Brain pericyte (primary cell): ENCODE measurements around the gene NPSR1.
"Not testable (repeated sequence)": the region's sequence is repeated elsewhere in the genome, so short reads cannot be mapped to it uniquely, and the experiment has no call there.

Experiments used
- DNase-seq: peaks from one replicate; pipeline ENCODE4 v3.0.0-alpha.2; 2012; ENCODE audit warnings: low read depth, low spot score

NPSR1 gene

GRCh38 chr7:34657632-34658268 lies at the start of gene NPSR1:
Gene NPSR1 (plus strand): TSS chr7:34658218. CDS start chr7:34658413, 195 bp downstream.
- DNase-seq: no peak

DNA sequence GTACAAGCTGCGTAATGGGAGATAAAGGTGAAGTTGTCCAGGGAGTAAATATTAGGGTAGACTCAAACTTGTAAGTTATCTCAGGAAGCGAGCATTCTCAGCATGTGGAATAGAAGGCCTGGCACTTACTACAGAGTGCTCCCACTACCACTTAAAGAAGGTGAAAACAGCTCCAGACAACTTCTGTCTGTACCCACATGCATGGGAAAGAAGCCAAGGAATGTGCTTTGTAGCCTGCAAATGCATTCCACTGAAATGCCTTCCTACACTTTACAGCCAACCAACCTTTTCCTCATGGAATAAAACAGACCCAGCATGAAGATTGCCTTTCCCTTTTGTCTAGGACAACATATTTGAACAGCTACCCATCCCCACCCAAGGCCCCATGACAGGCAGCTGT lies 45.4 kb upstream of the NPSR1 start:
- no peak for DNase-seq

- no peak for DNase-seq
Measured at GRCh38 chr7:34620425-34620824, 37.6 kb upstream of the NPSR1 start.

DNA sequence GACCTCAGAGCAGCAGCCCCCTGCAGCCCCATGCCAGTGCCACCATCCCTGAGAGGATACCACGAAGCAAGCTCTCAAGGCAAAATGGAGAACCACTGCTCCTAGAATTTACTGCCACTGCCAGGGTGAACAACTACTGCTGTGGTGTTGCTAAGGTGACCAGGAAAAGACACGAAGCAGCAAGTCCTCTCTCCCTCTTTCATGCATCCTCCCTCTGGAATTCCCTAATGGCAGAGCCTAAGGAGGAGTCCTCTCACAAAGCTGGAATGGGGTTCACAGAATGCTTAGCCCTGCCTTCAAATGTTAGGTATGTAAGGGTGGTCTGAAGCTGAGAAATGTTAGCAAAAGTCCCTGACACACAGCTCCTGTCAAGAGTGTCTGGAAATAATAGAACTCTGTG lies 35.8 kb upstream of the NPSR1 start:
- DNase-seq: no peak

DNA sequence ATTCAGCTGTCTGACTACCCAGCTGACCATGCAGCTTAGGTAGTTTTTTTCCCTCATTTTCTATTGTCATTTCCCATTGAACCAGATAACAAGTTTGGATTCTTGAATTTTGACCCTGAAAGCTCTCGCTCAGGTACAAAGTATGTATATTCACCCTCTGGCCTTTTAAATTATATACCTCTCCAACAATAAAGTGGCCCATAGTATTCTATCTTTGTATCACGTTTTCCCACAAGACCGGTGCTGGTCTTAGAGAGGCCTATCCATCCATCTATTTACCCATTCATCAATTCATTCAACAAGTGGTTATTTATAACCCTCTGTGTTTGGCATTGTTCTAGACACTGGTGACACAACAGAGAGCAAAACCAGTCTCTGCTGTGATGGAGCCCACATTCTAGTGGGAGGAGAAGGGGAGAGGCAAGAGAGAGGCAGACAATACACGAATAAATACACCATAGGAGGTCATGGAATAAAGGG lies 35.2 kb upstream of the NPSR1 start:
- DNase-seq: no peak

DNA sequence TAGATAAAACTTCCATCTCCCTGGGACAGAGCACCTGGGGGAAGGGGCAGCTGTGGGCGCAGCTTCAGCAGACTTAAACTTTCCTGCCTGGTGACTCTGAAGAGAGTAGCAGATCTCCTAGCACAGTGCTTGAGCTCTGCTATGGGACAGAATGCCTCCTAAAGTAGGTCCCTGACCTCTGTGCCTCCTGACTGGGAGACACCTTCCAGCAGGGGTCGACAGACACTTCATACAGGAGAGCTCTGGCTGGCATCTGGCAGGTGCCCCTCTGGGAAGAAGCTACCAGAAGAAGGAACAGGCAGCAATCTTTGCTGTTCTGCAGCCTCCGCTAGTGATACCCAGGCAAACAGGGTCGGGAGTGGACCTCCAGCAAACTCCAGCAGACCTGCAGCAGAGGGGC lies 29.4 kb upstream of the NPSR1 start:
- DNase-seq: not testable (repeated sequence)

DNA sequence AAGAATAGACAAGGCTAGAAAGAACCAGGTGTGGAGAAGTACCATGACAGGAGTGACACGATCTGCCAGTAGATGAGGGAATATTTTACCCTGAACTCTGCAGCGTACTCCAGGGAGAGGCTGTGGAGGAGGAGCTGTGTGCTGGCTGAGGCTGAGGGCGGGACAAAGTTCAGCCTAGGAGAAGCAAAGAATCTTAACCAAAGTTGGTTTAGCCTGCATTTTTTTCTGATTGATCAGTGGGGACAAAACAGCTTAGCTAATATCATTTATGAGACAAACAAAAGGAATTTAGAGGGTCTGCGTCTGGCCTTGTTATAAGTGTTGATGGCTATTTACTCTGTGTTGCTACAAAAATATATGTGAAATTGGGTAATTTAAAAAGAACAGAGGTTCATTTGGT lies 5.2 kb upstream of the NPSR1 start:
- DNase-seq: no peak

DNA sequence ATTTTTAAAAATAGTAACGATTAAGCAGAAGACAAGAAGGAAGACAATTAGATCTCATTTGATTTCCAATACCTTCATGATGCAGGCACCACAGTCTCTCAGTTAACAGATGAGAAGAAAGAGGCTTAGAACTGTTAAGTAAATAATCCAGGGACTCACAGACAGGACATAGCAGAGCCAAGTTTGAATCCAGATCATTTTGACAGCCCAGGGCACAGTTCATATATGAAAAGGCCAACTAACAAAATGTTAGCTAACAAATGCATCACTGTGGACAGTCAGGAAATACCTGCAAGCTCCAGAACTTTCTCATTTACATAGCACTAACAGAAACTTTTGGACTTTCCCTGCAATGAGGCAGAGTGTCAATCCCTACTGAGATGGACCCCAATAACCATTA lies 4.2 kb upstream of the NPSR1 start:
- DNase-seq: no peak

- DNase-seq: no peak
Measured at GRCh38 chr7:34655384-34655783, 2.6 kb upstream of the NPSR1 start.

DNA sequence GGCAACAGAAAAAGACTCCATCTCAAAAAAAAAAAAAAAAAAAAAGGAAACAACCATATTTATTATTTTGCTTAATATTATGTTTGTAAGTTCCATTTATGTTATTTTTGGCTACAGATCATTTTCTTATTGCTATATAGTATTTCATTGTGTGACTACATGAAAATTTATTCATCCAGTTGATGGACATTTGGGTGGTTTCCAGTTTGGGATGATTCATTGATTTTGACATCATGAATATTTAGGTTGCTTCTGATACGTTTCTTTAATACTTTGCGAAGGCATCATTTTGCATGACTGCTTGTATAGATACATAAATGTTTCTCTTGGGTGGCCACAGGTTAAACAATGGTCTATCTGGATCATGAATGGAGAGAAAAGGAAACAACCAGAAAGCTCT lies 2.0 kb upstream of the NPSR1 start:
- no peak for DNase-seq

DNA sequence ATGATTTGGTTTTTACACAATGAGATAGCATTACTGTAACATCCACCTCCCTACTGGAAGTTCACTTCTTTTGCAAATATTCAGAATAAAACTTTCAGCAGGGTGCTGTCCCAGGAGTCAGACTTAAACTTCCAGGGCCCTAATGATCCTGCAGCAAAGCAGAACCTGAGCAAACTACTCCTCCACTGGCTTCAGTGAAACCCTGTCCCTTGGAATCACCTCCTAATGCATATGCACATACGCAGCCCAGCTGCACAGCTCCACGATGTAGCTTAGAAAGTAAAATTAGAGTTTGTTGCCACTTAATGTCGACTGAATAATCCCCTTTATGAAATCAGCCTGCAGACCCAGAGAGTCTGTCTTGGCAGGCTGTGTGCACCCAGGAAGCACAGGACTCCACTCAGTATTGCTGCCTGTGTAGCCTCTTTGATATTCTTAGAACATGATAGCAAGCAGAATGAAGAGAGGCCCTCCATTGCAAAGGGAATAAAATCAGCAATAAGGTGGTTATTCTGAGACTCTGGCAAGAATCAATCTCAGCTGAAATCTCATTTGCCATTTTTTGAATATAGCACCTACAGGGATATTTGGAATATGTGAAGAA lies 1.6 kb downstream of the NPSR1 start:
- DNase-seq: no peak

DNA sequence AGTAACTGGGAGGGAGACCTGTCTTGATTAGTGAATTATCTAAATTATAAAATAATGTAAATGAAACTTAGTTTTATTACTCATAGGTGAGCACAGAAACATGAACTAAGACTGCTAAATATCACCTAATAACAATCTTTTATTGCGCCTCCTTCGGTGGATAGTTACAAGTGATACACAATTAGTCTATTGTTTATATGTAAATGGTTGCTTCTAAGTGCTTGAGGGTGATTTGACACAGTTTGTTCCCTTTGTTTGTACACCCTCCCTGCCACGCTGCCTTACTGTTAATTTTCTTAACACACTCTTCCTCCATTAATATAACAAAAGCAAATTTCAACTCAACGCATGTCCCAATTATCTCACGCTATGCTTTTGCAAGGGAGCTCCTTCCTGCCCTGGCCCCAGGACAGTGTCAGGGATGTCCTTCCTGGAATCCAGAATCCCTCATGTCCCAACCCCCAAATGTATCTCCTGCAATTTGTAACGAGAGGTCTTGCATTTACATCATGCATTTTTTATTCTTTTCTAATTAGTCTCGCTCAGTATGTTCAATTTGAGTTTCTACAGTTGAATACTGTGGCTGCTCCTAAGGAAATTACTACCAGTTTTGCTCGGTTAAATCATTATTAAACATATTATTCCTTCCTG lies 4.2 kb downstream of the NPSR1 start:
- DNase-seq: no peak

DNA sequence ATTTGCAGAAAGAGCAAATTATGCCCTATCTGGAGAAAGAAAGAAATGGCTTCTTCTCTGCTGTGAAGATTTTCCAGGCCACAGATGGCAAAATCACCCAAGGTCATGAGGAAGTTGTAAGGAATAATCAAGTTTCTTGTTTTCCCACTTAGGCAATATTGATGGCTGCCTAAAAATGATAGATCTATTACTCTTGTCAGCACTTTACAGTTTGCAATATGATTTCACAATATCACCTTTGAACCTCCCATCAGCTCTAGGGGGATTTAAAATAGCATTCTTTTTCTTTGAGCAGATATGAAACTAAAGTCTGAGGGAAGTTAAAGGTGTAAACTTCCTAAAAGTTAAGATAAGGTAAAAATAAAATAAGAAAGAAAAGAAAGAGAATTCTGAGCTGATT lies 6.7 kb downstream of the NPSR1 start:
- DNase-seq: no peak

DNA sequence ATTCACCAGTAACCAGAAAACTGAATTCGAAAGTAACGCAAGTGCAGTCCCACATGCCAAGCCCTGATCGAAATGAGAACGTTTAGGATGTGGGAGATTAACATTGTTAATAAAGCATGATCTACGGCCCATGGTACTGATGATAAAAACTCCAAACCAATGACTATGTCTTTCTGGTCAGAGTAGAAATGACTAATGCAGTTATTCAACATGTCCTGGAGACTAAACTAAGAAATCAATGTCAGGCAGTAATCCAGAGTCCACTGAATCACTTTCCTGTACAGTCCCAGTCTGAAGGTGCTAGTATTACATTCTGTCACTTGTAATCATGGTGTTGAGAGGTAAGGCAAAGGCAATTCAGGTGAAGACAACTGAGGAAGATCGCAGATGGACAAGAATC lies 14.4 kb downstream of the NPSR1 start:
- DNase-seq: no peak

- no peak for DNase-seq
Measured at GRCh38 chr7:34673066-34673465, 15.0 kb downstream of the NPSR1 start.

DNA sequence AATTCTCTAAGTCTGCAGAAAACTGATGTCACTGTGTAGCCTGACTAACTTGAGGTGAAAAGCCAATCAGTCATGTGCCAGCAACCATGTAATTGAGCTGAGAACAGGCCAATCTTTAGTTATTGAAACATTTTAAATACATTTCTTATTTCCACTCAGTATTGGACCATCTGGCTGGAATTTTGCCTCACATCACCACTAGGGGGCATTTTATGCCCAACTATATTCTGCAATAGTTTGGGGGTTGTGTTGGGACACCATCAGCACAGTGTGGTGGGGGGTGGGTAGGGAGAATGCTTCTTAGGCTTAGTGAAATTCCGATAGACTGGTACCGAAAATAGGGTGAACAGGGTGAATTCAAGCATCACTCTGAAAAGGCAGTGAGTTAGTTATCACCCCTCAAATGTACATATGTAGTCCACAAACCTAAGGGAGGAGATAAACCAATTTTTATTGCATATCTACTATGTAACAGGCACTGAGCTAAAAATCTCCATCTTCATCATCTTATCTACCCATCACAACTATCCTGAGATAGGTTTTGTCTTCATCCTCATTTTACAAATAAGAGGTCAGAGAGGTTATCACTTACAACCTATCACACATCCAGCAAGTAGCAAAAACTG lies 17.8 kb downstream of the NPSR1 start:
- DNase-seq: no peak

- no peak for DNase-seq
Measured at GRCh38 chr7:34677491-34677890, 19.5 kb downstream of the NPSR1 start.

- no peak for DNase-seq
Measured at GRCh38 chr7:34687529-34687928, 29.5 kb downstream of the NPSR1 start.

GRCh38 chr7:34696415-34696814 lies 38.4 kb downstream of the NPSR1 start:
- DNase-seq: no peak

GRCh38 chr7:34709771-34710170 lies 51.8 kb downstream of the NPSR1 start:
- no peak for DNase-seq

DNA sequence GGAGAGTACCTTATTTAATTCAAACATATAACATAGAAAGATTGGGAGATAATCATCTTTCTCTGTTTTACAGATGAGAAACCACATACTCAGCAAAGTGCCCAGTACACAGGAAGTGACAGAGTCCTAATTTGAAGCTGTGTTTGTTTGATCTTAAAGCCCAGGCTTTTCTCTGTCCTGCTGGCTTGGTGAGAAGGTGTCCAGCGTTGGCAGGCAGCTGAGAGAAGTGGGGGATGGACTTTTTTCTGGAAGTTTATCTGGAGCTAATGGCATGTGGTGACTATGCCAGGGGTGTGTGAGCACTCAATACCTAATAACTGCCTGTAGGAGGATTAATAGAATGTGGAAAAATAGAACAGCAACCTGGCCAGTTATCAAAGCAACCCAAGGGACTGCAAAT lies 60.8 kb downstream of the NPSR1 start:
- DNase-seq: no peak

DNA sequence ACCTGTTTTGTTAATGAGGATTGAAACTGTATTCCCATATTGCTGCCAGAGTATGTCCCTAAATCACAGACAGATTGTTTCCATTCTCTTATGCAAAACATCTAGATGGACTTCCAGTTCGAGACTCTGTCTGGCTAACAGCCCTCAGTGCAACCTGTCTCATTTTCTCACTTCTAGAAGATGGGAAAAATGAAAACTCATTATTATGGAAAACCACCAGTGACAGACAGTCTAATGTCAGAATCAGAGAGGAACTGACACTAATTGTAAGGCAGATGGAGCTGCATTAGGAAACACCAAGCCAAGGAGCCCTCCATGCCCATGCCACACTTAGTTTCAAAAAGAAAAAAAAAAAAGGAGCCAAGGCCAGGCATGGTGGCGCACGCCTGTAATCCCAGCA lies 61.6 kb downstream of the NPSR1 start:
- no peak for DNase-seq

DNA sequence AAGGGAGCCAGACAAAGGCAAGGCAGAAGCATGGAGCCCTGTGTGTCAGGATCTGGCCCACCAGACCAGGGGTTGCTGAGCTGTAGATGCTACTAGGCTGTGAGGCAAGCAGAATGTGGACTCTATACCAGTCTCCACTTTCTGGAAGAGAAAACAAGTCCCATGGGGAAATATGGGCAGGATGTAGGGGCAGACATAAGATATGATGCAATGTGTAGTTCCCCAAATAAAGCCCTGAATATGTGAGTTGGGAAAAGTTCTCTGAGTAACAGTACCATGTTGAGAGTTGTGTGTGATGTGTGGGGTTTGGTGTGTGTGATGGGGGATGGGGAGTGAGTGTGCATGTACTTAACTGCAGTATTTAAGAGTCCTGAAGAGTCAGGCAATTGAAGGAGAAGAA lies 62.3 kb downstream of the NPSR1 start:
- no peak for DNase-seq
